LNCaP clone FGC (cell line): ENCODE data around the gene BCKDK.

Experiments used
- DNase-seq: peaks from one replicate; pipeline ENCODE4 v3.0.0-alpha.2; 2011; ENCODE audit warnings: low read depth
- H3K4me3 ChIP-seq: 2 replicates; pipeline ENCODE4 v1.5.1; 2011; ENCODE audit warnings: mild to moderate bottlenecking, low read depth, low read length, control low read depth
- CTCF ChIP-seq: IDR thresholded peaks from 2 replicates; pipeline ENCODE4 v1.5.1; 2012; ENCODE audit warnings: mild to moderate bottlenecking; ENCODE audit not compliant: control insufficient read depth, insufficient read depth; ENCODE audit errors: extremely low read depth

The BCKDK gene

GRCh38 chr16:31117384-31118222 is 9.4 kb downstream of the BCKDK start, which contains the start of gene KAT8:
TSS of gene KAT8 (plus strand) at chr16:31117664. CDS start at chr16:31117682, 18 bp downstream.
- DNase-seq = peak; percentile 96
- TF ChIP-seq CTCF = no peak
- H3K4me3 ChIP-seq = peak within 1 kb of the TSS; percentile 71

DNA sequence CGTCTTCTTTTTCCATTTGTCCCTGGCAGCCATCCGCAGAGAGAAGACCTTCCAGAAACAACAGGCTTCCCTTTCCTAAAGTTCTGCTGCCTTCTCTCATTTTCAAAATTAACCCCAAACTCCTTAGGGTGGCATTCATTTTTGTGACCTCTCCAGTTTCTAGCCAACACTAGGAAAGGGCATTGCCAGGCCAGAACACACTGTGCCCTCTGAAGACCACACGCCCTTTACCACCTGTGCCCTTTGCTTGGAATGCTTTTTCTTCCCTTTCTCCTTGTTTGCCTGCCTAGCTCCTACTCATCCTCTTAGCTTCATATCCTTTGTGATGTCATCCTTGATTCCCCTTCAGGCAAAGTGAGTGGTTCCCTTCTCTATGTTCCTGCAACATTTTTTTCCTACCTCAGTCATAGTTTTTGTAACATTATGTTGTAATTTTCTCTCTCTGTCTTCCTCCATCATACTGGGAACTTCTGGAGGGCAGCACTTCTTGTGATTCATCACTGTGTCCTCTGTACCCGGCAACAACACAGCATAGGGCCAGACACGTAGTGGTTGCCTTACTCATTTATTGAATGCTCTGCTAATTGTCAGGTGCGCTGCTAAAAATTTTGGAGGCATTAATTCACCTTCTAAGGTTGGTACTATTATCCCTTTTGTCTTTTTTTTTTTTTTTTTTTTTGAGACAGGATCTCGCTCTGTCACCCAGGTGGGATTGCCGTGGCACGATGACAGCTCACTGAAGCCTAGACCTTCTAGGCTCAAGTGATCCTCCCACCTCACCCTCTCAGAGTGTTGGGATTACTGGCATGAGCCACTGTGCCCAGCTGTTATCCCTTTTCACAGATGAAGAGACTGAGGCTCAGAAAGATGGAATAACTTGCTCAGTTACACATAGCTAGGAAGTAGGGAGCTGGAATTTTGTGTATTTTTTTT is 10.3 kb downstream of the BCKDK start:
- peak overlapping the region; percentile 71 for H3K4me3 ChIP-seq
- DNase-seq = no peak
- TF ChIP-seq CTCF = no peak

GRCh38 chr16:31120129-31120528 is 11.9 kb downstream of the BCKDK start:
- TF ChIP-seq CTCF = no peak
- H3K4me3 ChIP-seq = no peak overlapping the region
- no peak for DNase-seq

DNA sequence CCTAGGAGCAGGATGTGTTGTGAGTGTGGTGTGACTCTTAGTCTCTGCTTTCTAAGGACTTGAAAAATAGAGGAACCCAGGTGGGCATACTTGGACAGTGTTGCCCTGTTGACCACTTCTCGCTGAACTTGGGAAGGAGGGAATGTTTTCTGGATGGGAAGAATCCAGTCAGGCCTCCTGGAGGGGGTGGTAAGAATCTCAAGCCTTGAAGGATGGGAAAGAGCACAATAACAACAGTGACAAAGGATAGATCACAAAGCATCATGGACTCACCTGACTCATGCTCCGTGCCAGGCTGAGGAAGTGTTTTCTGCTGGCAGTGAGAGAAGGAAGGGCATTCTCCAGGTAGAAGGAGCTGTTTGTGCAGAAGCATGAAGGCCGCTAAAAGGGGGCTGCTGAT is 17.7 kb downstream of the BCKDK start:
- no peak overlapping the region for H3K4me3 ChIP-seq
- TF ChIP-seq CTCF = no peak
- no peak for DNase-seq

GRCh38 chr16:31127182-31127581 is 19.0 kb downstream of the BCKDK start:
- TF ChIP-seq CTCF = no peak
- no peak for DNase-seq
- no peak overlapping the region for H3K4me3 ChIP-seq

DNA sequence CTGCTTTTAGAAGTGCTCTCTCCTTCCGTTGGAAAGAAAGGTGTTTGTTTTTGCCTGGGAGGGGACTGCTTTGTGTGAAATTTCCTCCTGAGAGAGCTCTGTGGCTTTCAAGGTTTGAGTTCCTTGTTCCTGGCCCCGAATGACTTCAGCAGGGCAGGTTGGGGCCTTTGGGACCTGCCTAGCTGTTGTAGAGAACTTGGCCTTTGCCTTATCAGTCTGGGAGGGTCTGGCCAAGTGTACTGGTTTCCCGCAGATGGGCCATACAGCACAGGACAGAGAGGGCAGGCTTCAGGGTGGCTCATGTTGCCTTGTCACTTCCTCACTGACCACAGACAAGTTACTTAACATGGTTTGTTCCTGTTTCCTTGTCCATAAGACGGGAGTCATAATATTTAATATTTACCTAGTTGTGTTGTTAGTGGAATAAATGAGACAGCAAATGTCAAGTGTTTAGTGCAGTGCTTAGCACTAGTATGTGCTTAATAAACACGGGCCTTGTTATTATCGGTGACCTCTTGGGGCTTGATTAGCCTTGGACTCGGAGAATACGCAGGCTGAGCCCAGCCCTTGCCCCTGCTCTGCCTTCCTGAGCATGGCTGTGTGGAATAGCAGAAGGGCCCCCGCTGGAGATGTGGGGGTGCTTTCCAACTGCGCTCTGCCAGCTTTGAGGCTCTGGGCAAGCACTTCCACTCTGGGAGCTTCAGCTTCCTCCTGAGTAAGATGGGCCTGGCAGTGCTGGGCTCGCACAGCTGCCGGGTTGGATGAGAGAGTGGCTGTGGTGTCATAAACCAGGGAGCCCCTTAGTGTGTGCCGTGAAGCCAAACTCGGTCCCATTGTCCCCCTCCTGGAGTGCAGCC is 20.8 kb downstream of the BCKDK start:
- TF ChIP-seq CTCF = no peak
- no peak for DNase-seq
- H3K4me3 ChIP-seq = no peak overlapping the region
